ENCODE measurements around the gene USP10.

USP10 gene

DNA sequence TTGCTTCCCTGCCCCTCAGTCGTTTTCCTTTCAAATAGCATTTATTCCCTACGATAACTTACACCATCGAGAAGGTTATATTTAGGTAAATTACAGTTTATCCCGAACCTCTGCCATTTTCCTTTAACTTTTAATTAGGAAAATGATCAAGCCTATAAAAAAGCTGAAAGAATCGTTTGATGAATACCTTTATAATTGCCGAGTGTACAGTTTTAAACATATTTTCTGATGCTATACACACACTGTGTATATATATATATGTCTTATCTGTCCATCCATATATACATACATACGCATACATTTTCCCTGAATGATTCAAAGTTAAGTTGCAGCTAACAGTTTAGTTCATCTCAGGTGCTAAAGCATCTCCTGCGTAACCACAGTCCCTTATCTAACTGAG is 63.4 kb downstream of the USP10 start:
- ATAC-seq: no peak
- TF ChIP-seq ZFP3 (CRISPR knock-in tag; IDR thresholded peaks at IDR 0.05): no peak
- TF ChIP-seq PPARA (CRISPR knock-in tag; IDR thresholded peaks at IDR 0.05; ENCODE audit: borderline replicate concordance): no peak
- TF ChIP-seq, protein P1, sequence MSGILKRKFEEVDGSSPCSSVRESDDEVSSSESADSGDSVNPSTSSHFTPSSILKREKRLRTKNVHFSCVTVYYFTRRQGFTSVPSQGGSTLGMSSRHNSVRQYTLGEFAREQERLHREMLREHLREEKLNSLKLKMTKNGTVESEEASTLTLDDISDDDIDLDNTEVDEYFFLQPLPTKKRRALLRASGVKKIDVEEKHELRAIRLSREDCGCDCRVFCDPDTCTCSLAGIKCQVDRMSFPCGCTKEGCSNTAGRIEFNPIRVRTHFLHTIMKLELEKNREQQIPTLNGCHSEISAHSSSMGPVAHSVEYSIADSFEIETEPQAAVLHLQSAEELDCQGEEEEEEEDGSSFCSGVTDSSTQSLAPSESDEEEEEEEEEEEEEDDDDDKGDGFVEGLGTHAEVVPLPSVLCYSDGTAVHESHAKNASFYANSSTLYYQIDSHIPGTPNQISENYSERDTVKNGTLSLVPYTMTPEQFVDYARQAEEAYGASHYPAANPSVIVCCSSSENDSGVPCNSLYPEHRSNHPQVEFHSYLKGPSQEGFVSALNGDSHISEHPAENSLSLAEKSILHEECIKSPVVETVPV (CRISPR knock-in tag; IDR thresholded peaks at IDR 0.05): no peak
- no peak for TF ChIP-seq CSDC2 (CRISPR knock-in tag; IDR thresholded peaks at IDR 0.05)

GRCh38 chr16:84763629-84764028 is 63.8 kb downstream of the USP10 start:
- no peak for ATAC-seq
- TF ChIP-seq ARNTL (CRISPR knock-in tag; IDR thresholded peaks at IDR 0.05; ENCODE audit: borderline replicate concordance, low read depth): no peak
- no peak for TF ChIP-seq ESRRG (CRISPR knock-in tag; IDR thresholded peaks at IDR 0.05)
- TF ChIP-seq PATZ1 (CRISPR knock-in tag; IDR thresholded peaks at IDR 0.05; ENCODE audit: borderline replicate concordance): no peak
- TF ChIP-seq PPARA (CRISPR knock-in tag; IDR thresholded peaks at IDR 0.05; ENCODE audit: borderline replicate concordance): no peak
- no peak for TF ChIP-seq ZC3H10 (CRISPR knock-in tag; IDR thresholded peaks at IDR 0.05)
- TF ChIP-seq, protein P2, sequence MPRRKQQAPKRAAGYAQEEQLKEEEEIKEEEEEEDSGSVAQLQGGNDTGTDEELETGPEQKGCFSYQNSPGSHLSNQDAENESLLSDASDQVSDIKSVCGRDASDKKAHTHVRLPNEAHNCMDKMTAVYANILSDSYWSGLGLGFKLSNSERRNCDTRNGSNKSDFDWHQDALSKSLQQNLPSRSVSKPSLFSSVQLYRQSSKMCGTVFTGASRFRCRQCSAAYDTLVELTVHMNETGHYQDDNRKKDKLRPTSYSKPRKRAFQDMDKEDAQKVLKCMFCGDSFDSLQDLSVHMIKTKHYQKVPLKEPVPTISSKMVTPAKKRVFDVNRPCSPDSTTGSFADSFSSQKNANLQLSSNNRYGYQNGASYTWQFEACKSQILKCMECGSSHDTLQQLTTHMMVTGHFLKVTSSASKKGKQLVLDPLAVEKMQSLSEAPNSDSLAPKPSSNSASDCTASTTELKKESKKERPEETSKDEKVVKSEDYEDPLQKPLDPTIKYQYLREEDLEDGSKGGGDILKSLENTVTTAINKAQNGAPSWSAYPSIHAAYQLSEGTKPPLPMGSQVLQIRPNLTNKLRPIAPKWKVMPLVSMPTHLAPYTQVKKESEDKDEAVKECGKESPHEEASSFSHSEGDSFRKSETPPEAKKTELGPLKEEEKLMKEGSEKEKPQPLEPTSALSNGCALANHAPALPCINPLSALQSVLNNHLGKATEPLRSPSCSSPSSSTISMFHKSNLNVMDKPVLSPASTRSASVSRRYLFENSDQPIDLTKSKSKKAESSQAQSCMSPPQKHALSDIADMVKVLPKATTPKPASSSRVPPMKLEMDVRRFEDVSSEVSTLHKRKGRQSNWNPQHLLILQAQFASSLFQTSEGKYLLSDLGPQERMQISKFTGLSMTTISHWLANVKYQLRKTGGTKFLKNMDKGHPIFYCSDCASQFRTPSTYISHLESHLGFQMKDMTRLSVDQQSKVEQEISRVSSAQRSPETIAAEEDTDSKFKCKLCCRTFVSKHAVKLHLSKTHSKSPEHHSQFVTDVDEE (CRISPR knock-in tag; IDR thresholded peaks at IDR 0.05): no peak
- TF ChIP-seq, protein P1 (CRISPR knock-in tag; IDR thresholded peaks at IDR 0.05): no peak

DNA sequence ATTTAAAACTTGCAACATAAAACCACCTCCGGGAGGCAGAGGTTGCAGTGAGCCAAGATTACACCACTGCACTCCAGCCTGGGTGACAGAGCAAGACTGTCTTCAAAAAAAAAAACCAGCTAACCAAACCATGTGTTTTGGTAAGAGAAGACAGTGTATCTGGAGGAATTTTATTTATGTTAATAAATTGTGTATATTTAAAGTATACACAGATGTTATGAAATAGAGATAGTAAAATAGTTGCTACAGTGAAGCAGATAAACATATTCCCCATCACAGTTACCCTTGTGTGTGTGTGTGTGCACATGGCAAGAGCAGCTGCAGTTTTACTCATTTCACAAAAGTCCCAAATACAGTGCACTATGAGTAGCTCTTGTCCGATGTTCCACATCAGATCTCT is 65.2 kb downstream of the USP10 start:
- ATAC-seq: no peak
- no peak for TF ChIP-seq SNAI2 (CRISPR knock-in tag; IDR thresholded peaks at IDR 0.05)
- TF ChIP-seq ARNTL (CRISPR knock-in tag; IDR thresholded peaks at IDR 0.05; ENCODE audit: borderline replicate concordance, low read depth): no peak
- no peak for TF ChIP-seq BACH2 (CRISPR knock-in tag; IDR thresholded peaks at IDR 0.05; ENCODE audit: borderline replicate concordance)
- no peak for TF ChIP-seq ISL1 (CRISPR knock-in tag; IDR thresholded peaks at IDR 0.05)
- TF ChIP-seq, protein P1 (CRISPR knock-in tag; IDR thresholded peaks at IDR 0.05): no peak
- TF ChIP-seq ESRRG (CRISPR knock-in tag; IDR thresholded peaks at IDR 0.05): no peak
- no peak for TF ChIP-seq ZFP3 (CRISPR knock-in tag; IDR thresholded peaks at IDR 0.05)
- no peak for TF ChIP-seq ZFP30 (CRISPR knock-in tag; IDR thresholded peaks at IDR 0.05)
- TF ChIP-seq TCF4 (CRISPR knock-in tag; IDR thresholded peaks at IDR 0.05; ENCODE audit: borderline replicate concordance): no peak
- no peak for TF ChIP-seq RARB (CRISPR knock-in tag; IDR thresholded peaks at IDR 0.05)
- TF ChIP-seq, protein P2 (CRISPR knock-in tag; IDR thresholded peaks at IDR 0.05): no peak
- no peak for TF ChIP-seq CREB5 (CRISPR knock-in tag; IDR thresholded peaks at IDR 0.05; ENCODE audit: low read depth)
- TF ChIP-seq OSR1 (CRISPR knock-in tag; IDR thresholded peaks at IDR 0.05): no peak
- no peak for TF ChIP-seq ZC3H10 (CRISPR knock-in tag; IDR thresholded peaks at IDR 0.05)
- TF ChIP-seq ZNF565 (CRISPR knock-in tag; conservative IDR thresholded peaks at IDR 0.05; ENCODE audit: low read depth): no peak
- TF ChIP-seq TOX (CRISPR knock-in tag; IDR thresholded peaks at IDR 0.05; ENCODE audit: borderline replicate concordance): no peak
- no peak for TF ChIP-seq CSDC2 (CRISPR knock-in tag; IDR thresholded peaks at IDR 0.05)

Measured in SK-N-SH treated with all-trans-retinoic acid at 6 μM for 48 hours (cell line).